ENCODE data around the gene MND1. TPM values are rescaled to one million over a fixed set of nuclear protein-coding genes. Genes with fewer than 3 reads are reported as not detected.
A peak's percentile ranks its signal among the peaks of the same experiment; 100 is the strongest.

The MND1 gene
- total RNA-seq, 1 donor from 2014 or later: 4.4 TPM

GRCh38 chr4:153346563-153346962, 2.1 kb downstream of the MND1 start:
- ATAC-seq: no peak

- ATAC-seq: no peak
Observed at GRCh38 chr4:153347117-153347516, 2.6 kb downstream of the MND1 start.

- ATAC-seq: no peak
Observed at GRCh38 chr4:153348006-153348405, 3.5 kb downstream of the MND1 start.

DNA sequence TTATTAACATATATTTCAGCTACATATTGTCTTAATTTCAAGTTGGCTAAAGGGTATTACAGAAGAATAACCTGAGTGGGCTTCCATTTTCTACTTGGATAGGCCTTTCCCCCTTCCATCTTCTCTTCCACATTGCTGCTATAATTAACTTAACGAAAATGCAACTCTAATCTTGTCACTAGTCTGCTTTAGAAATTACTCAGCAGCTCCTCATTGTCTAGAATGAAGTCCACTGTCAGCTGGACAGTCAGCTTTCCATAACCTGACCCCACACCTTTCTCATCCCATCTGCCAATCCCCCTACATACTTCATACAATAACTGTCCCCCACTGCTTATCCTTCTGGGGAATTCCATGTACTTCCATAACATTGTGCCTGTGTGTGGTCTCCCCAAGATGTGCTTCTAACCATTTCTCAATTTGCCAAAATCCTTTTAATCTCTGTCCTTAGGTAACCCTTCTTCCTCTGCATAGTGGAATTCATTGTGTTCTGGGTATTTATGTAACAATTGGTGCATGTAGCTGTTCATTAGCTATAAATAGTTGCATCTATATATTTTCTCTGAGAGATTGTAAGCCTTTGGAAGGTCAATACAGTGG, 4.8 kb downstream of the MND1 start:
- no peak for ATAC-seq

- no peak for ATAC-seq
Observed at GRCh38 chr4:153362184-153362583, 17.7 kb downstream of the MND1 start.

DNA sequence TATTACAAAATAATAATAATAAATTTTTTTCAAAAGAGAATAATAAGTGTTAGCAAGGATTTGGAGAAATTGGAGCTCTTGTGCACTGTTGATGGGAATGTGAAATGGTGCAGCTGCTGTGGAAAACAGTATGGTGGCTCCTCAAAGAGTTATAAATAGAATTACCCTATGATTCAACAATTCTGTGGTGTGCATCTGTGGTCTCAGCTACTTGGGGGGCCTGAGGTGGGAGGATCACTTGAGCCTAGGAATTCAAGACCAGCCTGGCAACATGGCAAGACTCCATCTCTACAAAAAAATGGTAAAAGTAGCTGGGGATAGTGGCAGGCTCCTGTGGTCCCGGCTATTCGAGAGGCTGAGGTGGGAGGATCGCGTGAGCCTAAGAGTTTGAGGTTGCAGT, 19.6 kb downstream of the MND1 start:
- ATAC-seq: no peak

GRCh38 chr4:153365003-153365402, 20.5 kb downstream of the MND1 start:
- ATAC-seq: no peak

DNA sequence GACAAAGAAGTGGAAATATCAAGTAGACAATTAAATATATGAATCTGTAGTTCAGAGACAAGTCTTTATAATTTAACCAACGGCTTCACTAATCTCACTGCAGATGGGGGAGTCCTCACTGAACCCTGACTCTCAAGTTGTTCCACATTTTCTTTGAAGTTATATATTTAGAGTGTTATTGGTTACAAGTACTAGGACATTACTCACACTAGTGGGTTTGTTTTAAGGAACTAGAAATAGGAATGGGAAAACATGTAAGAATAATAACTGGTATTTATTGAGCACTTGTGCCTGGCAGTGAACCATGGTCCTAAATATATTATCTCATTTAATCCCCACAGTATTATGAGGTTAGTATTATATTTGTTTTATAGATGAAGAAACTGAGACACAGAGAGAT, 22.0 kb downstream of the MND1 start:
- no peak for ATAC-seq

- ATAC-seq: no peak
Observed at GRCh38 chr4:153367092-153367491, 22.6 kb downstream of the MND1 start.

- ATAC-seq: no peak
Observed at GRCh38 chr4:153369021-153369420, 24.5 kb downstream of the MND1 start.

- ATAC-seq: no peak
Observed at GRCh38 chr4:153371701-153372234, 27.3 kb downstream of the MND1 start.

- ATAC-seq: no peak
Observed at GRCh38 chr4:153372967-153373562, 28.6 kb downstream of the MND1 start.

GRCh38 chr4:153374442-153374841, 30.0 kb downstream of the MND1 start:
- no peak for ATAC-seq

DNA sequence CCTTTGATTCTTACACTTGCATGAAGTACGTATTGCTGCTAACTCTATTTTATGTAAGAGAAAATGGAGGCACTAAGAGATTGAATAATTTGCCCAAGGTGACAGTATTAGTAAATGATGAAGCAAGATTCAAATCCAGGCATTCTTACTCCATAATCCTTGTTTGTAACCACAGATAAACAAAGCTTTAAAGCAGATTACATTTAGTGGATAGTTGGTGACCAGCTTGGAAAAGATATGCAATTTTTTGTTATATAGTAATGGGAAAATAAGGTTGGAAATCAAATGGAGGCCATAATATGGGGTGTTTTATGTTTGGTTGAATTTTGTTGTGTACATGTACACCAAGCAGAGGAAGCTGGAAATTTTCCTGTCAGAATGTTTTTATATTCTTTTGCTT, 30.8 kb downstream of the MND1 start:
- no peak for ATAC-seq

DNA sequence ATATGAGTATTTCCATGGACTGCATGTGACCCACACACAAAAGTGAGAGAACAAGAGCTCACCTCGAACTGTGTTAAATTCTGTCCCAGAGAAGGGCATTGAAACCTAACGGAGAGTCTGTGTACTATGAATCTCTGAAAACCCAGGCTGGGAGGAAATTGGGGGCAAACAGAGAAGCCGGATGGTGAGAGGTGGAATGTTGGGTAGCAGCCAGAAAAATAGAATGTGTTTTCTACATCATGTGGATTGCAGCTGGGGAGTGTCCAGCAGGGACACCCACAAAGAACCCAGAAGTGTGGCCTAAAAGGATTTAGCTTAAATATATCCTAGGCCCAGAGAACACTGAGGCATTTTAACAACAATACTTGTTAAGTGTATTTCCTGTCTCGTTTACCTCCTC, 38.6 kb downstream of the MND1 start:
- no peak for ATAC-seq

DNA sequence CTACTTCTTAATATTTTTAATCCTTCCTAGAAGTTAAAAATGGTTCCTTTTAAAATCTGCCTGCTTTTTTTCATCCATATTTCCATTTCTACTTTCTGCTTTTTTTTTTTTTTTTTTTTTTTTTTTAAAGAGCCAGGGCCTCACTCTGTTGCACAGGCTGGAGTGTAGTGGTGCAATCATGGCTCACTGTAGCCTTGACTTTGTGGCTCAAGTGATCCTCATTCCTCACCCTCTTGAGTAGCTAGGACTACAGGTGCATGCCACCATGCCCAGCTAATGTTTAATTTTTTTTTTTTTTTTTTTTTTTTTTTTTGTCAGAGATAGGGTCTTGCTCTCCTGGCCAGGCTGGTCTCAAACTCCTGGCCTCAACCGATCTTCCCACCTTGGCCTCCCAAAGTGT, 39.7 kb downstream of the MND1 start:
- ATAC-seq: no peak

DNA sequence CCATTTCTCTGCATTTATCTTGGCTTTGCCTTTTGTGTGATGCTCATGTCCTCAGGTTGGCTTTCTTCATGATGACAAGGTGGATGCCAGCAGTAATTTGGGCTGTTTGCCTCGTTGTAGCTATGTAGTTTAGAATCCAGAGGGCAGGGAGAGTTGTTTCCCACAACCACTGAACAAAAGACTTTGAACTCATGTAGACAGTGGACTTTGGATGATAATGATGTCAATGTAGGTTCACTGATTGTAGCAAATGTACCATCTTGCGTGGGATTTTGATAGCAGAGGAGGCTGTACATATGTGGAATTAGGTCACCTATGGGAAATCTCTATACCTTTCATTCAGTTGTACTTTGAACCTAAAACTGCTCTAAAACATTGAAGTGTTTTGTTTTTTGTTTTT, 41.3 kb downstream of the MND1 start:
- no peak for ATAC-seq

- no peak for ATAC-seq
Observed at GRCh38 chr4:153387981-153388380, 43.5 kb downstream of the MND1 start.

DNA sequence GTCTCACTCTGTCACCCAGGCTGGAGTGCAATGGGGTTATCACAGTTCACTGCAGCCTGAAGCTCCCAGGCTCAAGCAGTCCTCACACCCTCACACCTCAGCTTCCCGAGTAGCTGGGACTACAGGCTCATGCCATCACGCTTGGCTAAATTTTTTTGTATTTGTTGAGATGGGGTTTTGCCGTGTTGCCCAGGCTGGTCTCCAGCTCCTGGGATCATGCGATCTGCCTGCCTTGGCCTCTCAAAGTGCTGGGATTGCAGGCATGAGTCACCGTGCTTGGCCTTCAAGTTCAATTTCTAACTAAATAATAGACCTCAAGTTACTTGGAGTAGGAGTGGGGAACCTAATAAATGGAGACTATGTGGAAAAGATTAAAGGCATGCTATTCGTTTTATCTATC, 48.9 kb downstream of the MND1 start:
- ATAC-seq: peak; percentile 48

DNA sequence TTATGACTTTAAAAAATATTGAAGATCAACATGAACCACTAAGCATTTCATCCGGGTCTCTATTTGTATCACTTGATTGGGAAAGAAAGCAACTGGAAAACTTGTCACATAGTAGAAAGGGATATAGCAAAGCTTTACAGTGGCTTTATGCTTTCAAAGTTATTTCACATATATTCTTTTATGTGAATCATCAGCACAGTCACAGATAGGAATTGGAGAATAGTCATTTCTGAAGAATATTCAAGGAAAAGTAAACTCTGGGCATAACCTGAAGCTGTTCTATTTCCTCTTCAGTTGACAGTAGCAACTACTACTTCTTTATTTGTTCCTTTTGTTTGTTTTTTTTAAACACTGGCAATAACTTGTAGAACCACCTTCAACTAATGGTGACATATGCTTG, 50.5 kb downstream of the MND1 start:
- no peak for ATAC-seq

GRCh38 chr4:153398713-153399112, 54.2 kb downstream of the MND1 start:
- peak; percentile 76 for ATAC-seq

- no peak for ATAC-seq
Observed at GRCh38 chr4:153399358-153399757, 54.9 kb downstream of the MND1 start.

- no peak for ATAC-seq
Observed at GRCh38 chr4:153401501-153401900, 57.0 kb downstream of the MND1 start.

- ATAC-seq: no peak
Observed at GRCh38 chr4:153402366-153402765, 57.9 kb downstream of the MND1 start.

- no peak for ATAC-seq
Observed at GRCh38 chr4:153403726-153404125, 59.2 kb downstream of the MND1 start.
